Measurements from ENCODE around the gene YAE1.

DNA sequence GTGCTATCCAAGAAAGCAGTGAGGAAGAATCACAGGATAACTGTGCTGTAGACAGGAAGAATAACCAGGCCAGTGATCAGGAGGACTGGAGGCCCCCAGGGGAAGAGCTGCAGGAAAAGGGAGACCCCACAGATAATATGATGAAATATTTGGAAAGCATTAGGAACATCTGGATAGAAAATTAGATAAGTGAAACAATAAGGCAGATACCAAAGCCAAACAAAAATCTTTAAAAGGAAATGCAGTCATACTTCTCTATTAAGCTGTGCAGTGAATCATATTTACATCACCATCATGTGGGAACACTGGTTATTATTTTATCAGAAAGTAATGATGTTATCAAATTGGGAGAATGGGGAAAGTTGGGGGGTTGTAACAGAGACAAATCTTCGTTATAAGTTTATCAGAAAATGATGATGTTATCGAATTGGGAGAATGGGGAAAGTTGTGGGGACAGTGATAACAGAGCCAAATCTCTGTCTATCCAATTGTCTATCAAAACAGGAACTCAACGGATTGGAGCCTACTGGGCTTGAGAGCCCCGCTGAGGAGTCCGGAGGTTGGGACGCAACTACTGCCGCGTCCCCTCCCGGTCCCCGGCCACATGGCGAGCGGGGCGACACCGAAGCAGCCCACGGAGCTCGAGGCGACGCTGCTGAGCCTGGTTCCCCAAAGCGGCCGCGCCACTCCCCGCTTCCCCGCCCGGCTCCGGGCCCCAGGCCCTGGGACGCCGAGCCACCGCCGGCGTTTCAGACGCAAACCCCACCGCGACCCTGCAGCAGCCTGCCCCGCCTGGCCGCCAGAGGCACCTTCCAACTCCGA, 43.1 kb downstream of the YAE1 start:
- TF ChIP-seq YY1 (IDR thresholded peaks at IDR 0.05; ENCODE audit: insufficient read depth, insufficient read length) = no peak
- TF ChIP-seq ZNF274 (IDR thresholded peaks at IDR 0.05; ENCODE audit: low read depth, low read length) = no peak
